GM19438 (cell line): ENCODE measurements around the gene HNRNPK.
"Not testable (repeated sequence)": the region's sequence is repeated elsewhere in the genome, so short reads cannot be mapped to it uniquely, and the experiment has no call there.

Experiments
- ATAC-seq: cut with Tn5 transposase; IDR thresholded peaks from one replicate; pipeline ENCODE4 v1.9.1; 2021; ENCODE audit warnings: low read depth; ENCODE audit not compliant: unreplicated experiment

HNRNPK gene

DNA sequence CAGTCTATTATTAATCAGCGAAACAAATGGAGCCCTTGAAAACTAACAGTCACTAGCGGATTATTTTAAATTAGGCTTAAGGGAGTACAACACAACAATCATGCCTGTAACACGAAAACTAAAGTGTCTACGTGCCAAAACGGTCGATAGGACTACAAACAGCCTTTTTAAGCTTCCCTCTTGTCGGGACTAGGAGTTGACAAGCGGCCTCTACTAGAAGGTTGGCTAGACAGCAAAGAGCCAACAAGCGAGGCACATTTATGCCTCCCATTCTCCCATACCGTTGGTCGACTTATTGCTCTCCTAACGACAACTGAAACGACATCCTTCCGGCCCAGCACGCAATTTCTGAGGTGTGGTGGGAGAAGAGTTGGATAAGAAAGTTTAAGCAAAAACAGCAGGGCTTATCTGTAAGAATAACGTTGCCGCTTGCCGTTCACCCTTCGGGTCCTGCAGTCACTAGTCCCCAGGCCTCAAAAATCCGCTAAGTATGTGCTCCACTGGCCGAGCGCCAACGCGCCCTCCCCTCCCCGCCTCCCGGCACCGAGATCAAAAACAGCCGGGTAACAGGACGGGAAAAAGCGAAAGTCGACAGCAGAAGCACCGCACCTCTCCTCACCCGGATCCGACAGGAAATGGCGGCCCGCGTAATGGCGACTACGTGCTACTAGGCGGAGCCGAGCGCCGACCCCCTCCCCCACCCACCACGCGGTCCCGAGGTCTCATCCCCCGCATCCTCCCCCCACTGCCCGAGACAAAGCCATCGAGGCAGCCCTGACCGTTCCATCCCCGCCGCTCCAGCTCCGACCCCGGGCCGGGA, 813 bp downstream of the HNRNPK start:
- ATAC-seq: peak; percentile 23

GRCh38 chr9:83977196-83977595, 2.8 kb downstream of the HNRNPK start:
- ATAC-seq: no peak

- no peak for ATAC-seq
Measured at GRCh38 chr9:83976372-83976771, 3.6 kb downstream of the HNRNPK start.

GRCh38 chr9:83975300-83975699, 4.7 kb downstream of the HNRNPK start:
- no peak for ATAC-seq

DNA sequence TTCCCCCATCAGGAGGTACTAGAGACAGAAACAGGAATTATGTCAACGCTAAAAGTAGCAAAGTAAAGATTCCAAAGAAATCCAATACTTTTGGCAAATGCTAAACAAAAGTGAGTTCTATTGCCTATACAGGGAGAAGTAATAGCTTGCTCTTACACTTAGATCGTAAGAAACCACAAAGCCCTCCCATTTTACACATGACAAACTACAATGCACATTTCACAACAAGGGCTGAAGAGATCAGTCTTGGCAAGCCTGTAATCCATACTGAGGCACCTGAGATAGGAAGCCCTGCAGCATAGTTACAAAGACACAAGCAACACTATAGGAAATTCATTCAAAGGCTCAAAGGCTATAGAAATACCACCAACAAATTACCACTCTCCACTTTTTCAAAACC, 7.7 kb downstream of the HNRNPK start:
- ATAC-seq: no peak

DNA sequence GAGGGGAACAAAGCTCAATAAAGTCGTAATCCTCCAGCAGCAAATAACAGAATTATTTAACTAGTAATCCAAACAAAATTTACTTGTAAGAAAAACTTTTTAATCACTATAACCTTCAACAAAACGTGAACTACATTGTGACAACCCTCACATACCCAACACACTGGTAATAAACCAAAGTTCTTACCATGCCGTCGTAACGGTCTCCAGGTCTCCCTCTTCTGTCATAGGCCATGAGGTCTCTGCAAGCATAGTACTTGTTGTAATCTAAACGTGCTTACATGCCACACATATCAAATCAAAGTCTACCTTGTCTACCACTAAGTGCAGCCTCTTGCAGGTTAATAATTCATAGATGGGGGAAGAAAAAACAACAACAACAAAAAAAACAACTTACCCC, 8.5 kb downstream of the HNRNPK start:
- no peak for ATAC-seq

DNA sequence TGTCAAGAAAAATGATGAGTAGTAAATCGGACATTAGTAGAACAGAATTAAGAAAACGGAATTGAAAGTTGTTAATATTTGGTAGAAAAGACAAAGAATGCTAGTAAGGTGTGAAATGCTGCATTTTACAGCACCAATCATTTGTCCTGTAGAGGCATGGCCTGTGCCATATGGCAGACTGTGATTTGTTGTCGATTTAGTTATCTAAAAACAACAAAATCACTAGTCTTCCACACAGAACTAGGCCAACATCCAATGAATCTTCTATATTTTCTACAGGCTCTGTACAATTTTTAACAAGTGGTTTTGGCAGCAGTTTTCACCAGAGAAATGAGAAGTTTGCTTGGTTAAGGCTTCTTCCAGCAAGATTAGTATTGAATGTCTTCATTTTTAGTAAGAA, 10.4 kb downstream of the HNRNPK start:
- no peak for ATAC-seq

- ATAC-seq: no peak
Measured at GRCh38 chr9:83967073-83967472, 12.9 kb downstream of the HNRNPK start.

GRCh38 chr9:83966209-83966582, 13.8 kb downstream of the HNRNPK start:
- no peak for ATAC-seq

- ATAC-seq: no peak
Measured at GRCh38 chr9:83965350-83966208, 14.4 kb downstream of the HNRNPK start.

GRCh38 chr9:83964973-83965349, 15.1 kb downstream of the HNRNPK start:
- ATAC-seq: no peak

DNA sequence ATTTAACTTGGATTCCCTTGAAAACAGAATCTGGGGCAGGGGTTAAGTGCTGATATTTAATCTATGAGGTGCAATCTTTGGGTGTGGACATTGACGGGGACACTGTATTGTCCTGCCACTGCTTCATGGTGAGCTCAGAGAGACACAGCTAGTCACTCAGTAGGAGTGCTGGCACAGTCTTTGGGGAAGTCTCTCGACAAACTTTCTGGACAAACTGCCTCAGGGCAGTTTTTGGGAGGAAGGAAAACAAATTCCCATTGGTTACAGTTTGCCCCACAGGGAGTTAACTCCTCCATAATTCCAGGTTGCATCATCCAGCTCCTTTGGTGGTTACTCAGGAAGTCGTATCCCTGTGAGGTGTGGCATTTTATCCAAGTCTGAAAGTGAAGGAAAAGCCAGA, 17.9 kb downstream of the HNRNPK start:
- no peak for ATAC-seq

- no peak for ATAC-seq
Measured at GRCh38 chr9:83960991-83961390, 19.0 kb downstream of the HNRNPK start.

DNA sequence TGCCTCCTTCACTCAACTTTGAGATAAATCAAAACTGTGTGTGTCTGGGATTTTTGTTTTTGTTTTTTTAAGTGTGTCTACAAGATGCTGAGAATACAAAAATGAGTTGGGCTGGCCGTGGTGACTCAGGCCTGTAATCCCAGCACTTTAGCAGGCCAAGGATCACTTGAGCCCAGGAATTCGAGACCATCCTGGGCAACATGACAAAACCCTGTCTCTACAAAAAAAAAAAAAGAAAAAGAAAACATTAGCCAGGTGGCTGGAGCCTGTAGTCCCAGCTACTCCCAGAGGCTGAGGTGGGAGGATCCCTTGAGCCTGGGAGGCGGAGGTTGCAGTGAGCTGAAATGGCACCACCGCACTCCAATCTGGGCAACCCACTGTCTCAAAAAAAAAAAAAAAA, 21.0 kb downstream of the HNRNPK start:
- no peak for ATAC-seq

GRCh38 chr9:83957248-83957513, 22.8 kb downstream of the HNRNPK start:
- ATAC-seq: no peak

GRCh38 chr9:83956436-83957247, 23.4 kb downstream of the HNRNPK start:
- peak; percentile 78 for ATAC-seq

DNA sequence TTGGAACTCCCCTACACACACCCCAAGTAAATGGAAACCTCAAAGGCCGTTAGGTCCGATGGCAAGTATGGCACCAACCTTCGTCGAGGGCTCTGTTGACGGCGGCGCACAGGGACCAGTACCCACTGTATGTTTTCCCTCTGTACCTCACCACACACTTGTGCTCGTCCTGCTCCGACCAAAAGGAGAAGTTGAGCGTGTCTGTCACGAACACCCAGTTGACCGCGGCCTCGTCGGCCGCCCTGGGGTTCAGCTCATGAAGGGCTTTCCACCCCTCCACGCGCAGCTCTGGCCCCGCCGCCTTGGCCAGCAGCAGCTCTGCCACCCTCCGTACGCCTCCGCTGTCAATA, 24.0 kb downstream of the HNRNPK start:
- peak; percentile 46 for ATAC-seq

DNA sequence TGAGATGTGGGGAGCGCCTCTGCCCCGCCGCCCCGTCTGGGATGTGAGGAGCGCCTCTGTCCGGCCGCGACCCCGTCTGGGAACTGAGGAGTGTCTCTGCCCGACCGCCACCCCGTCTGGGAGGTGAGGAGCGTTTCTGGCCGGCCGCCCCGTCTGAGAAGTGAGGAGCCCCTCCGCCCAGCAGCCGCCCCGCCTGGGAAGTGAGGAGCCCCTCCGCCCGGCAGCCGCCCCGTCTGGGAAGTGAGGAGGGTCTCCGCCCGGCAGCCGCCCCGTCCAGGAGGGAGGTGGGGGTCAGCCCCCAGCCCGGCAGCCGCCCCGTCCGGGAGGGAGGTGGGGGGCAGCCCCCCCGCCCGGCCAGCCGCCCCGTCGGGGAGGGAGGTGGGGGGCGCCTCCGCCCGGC, 31.9 kb downstream of the HNRNPK start:
- not testable (repeated sequence) for ATAC-seq

- ATAC-seq: no peak
Measured at GRCh38 chr9:83940590-83941303, 39.3 kb downstream of the HNRNPK start.

DNA sequence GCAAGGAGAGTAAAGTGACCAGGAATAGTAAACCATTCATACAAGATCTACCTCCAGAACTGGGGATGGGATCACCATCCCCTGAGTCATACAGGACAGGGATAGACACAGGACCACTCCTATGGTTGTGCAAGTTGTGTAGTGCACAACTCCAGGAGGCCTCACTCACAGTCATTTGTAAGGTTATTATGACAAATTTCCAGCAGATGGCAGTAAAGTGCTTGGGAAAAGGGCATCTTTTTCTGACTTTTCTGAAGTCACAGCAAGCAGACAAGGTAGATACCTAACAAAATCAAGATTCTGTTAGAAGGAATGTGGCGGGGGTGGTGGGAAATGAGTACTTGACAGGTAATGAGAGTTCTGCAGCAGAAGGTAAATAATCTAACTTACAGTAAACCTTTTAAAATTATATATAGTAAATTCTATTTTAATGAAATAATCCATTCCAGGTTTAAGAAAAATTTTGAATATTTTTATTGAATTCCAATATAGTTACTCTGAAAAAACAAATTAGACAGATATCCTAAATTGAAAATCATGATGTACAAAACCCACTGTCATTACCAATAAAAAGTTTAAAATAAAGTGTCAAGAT, 42.1 kb downstream of the HNRNPK start:
- ATAC-seq: peak; percentile 69
